ENCODE data around the gene PEG3. TPM values are rescaled to one million over a fixed set of nuclear protein-coding genes. Genes with fewer than 3 reads are reported as not detected.
"Not testable (repeated sequence)": the region's sequence is repeated elsewhere in the genome, so short reads cannot be mapped to it uniquely, and the experiment has no call there.

Gene PEG3
- total RNA-seq, 1 experiment from 2014 or later: not detected

DNA sequence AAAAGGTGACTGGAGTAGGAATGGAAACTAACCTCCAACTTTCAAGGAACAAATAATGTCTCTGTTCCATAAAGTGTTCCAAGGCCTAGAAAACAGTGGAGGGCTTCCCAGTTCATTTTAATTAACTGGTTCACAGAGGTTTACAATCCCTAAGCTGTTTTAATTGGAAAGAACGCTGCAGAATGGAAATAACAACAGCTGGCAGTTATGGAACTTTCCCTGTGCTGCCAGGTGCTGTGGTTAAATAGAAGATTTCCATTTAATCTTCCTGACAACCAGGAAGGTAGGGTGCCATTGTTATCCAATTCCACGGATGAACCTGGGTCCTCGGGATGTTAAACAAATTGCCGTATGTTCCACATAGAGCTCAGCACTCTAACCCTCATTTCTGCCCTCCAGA is 22.2 kb upstream of the PEG3 start:
- CTCF ChIA-PET: interaction anchor here (0.6 kb wide), 1 partner anchor 57 kb away, joined by 3 read pairs; no protein-coding TSS in a partner anchor
- peaks cover 13% of the 10 kb centered on the region for H3K9me3 Mint-ChIP-seq (ENCODE audit: unreplicated experiment)

GRCh38 chr19:56860409-56860808 is 19.9 kb upstream of the PEG3 start:
- POLR2A ChIA-PET; intact Hi-C loops (cut with micrococcal nuclease); H3K27me3 Mint-ChIP-seq (ENCODE audit: insufficient read depth, unreplicated experiment); H3K36me3 Mint-ChIP-seq (ENCODE audit: insufficient read depth, unreplicated experiment); DNase-seq (ENCODE audit: unreplicated experiment); BruUV-seq (replicated peaks); H3K4me3 Mint-ChIP-seq (ENCODE audit: unreplicated experiment); H3K27ac Mint-ChIP-seq (ENCODE audit: low read depth, unreplicated experiment); H3K4me1 Mint-ChIP-seq (ENCODE audit: insufficient read depth, unreplicated experiment): not testable (repeated sequence)
- CTCF ChIA-PET: interaction anchor here (0.7 kb wide), 1 partner anchor 1185 kb away, joined by 3 read pairs; no protein-coding TSS in a partner anchor
- H3K9me3 Mint-ChIP-seq (ENCODE audit: unreplicated experiment): peaks cover 24% of the 10 kb centered on the region

More for the DNA sequence above, 22.2 kb upstream of the PEG3 start:
- no peak for DNase-seq (ENCODE audit: unreplicated experiment)
- Mint-ChIP-seq H3K27me3 (ENCODE audit: insufficient read depth, unreplicated experiment) (no peaks in the 10 kb centered on the region), H3K4me1 (ENCODE audit: insufficient read depth, unreplicated experiment) (no peaks in the 10 kb centered on the region), H3K27ac (ENCODE audit: low read depth, unreplicated experiment) (no peak overlapping the region), H3K36me3 (ENCODE audit: insufficient read depth, unreplicated experiment) (no peaks in the 10 kb centered on the region), H3K4me3 (ENCODE audit: unreplicated experiment) (no peak overlapping the region)
- POLR2A ChIA-PET: no interaction called here
- TF ChIP-seq CTCF (IDR thresholded peaks at IDR 0.05; ENCODE audit: unreplicated experiment): no peak
- no TSS peak for BruUV-seq (replicated peaks)
- intact Hi-C loops (cut with micrococcal nuclease): no loop called here

DNA sequence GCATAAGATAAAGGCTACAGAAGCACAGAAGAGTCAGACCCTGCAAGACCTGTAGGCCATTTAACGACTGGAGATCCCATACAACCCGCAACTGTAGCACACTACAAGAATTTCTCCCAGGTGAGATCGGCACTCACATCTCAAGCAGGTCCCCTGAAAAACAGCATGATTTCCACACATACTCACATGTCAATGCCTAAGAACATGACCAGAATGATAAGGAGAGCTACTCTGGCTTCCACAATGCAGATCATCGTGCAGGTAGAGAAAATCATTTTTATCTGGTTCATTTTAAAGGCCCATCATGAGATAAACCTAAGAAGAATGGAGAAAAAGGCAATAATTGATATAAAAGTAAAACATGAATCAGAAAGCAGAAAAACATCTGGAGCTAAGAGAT is 17.5 kb upstream of the PEG3 start:
- no TSS peak for BruUV-seq (replicated peaks)
- no peak for TF ChIP-seq CTCF (IDR thresholded peaks at IDR 0.05; ENCODE audit: unreplicated experiment)
- intact Hi-C loops (cut with micrococcal nuclease): no loop called here
- DNase-seq (ENCODE audit: unreplicated experiment): no peak
- POLR2A ChIA-PET: no interaction called here
- no peaks in the 10 kb centered on the region for H3K36me3 Mint-ChIP-seq (ENCODE audit: insufficient read depth, unreplicated experiment)
- H3K4me3 Mint-ChIP-seq (ENCODE audit: unreplicated experiment): no peak overlapping the region
- CTCF ChIA-PET: interaction anchor here (0.7 kb wide), 1 partner anchor 232 kb away, joined by 3 read pairs; no protein-coding TSS in a partner anchor
- no peaks in the 10 kb centered on the region for H3K4me1 Mint-ChIP-seq (ENCODE audit: insufficient read depth, unreplicated experiment)
- peaks cover 24% of the 10 kb centered on the region for H3K9me3 Mint-ChIP-seq (ENCODE audit: unreplicated experiment)
- no peaks in the 10 kb centered on the region for H3K27me3 Mint-ChIP-seq (ENCODE audit: insufficient read depth, unreplicated experiment)
- no peak overlapping the region for H3K27ac Mint-ChIP-seq (ENCODE audit: low read depth, unreplicated experiment)

- POLR2A ChIA-PET: no interaction called here
- no peaks in the 10 kb centered on the region for H3K4me1 Mint-ChIP-seq (ENCODE audit: insufficient read depth, unreplicated experiment)
- no peak for TF ChIP-seq CTCF (IDR thresholded peaks at IDR 0.05; ENCODE audit: unreplicated experiment)
- no TSS peak for BruUV-seq (replicated peaks)
- CTCF ChIA-PET: no interaction called here
- intact Hi-C loops (cut with micrococcal nuclease): no loop called here
- H3K27me3 Mint-ChIP-seq (ENCODE audit: insufficient read depth, unreplicated experiment): no peaks in the 10 kb centered on the region
- no peak overlapping the region for H3K27ac Mint-ChIP-seq (ENCODE audit: low read depth, unreplicated experiment)
- H3K4me3 Mint-ChIP-seq (ENCODE audit: unreplicated experiment): no peak overlapping the region
- H3K9me3 Mint-ChIP-seq (ENCODE audit: unreplicated experiment): peaks cover 30% of the 10 kb centered on the region
- no peaks in the 10 kb centered on the region for H3K36me3 Mint-ChIP-seq (ENCODE audit: insufficient read depth, unreplicated experiment)
- DNase-seq (ENCODE audit: unreplicated experiment): no peak
Observed at GRCh38 chr19:56856822-56857221, 16.3 kb upstream of the PEG3 start.

DNA sequence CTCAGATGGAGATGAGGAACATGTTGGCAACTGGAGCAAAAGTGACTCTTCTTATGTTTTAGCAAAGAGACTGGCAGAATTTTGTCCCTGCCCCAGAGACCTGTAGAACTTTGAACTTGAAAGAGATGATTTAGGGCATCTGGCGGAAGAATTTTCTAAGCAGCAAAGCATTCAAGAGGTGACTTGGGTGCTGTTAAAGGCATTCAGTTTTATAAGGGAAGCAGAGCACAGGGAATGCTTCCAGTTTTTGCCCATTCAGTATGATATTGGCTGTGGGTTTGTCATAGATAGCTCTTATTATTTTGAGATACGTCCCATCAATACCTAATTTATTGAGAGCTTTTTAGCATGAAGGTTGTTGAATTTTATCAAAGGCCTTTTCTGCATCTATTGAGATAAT is 11.8 kb upstream of the PEG3 start:
- peaks cover 40% of the 10 kb centered on the region for H3K9me3 Mint-ChIP-seq (ENCODE audit: unreplicated experiment)
- H3K4me3 Mint-ChIP-seq (ENCODE audit: unreplicated experiment); H3K27ac Mint-ChIP-seq (ENCODE audit: low read depth, unreplicated experiment); H3K36me3 Mint-ChIP-seq (ENCODE audit: insufficient read depth, unreplicated experiment); H3K4me1 Mint-ChIP-seq (ENCODE audit: insufficient read depth, unreplicated experiment); CTCF ChIA-PET; POLR2A ChIA-PET; BruUV-seq (replicated peaks); intact Hi-C loops (cut with micrococcal nuclease); H3K27me3 Mint-ChIP-seq (ENCODE audit: insufficient read depth, unreplicated experiment); DNase-seq (ENCODE audit: unreplicated experiment): not testable (repeated sequence)

Measured in MCF 10A (cell line).